NT2/D1 (cell line): ENCODE measurements around the gene MKRN2OS.

Source experiments
- SUZ12 ChIP-seq: IDR thresholded peaks from 2 replicates; pipeline ENCODE4 v1.6.1; 2011; ENCODE audit not compliant: insufficient read length, insufficient read depth; ENCODE audit errors: extremely low read depth
- YY1 ChIP-seq: IDR thresholded peaks from 2 replicates; pipeline ENCODE4 v1.6.1; 2011; ENCODE audit not compliant: insufficient read length, insufficient read depth

- no peak for TF ChIP-seq SUZ12
- no peak for TF ChIP-seq YY1
Observed at GRCh38 chr3:12560505-12561190, 15.3 kb upstream of the MKRN2OS start.
